A673 (cell line): ENCODE measurements around the gene TSPAN5.

Source experiments
- CTCF ChIP-seq: fragments of 300-800, 200-600 bp; sonication (generic); conservative IDR thresholded peaks from 2 replicates; pipeline ENCODE4 v1.5.1; 2017; ENCODE audit warnings: low read depth, mild to moderate bottlenecking, antibody characterized with exemption, low read length, moderate library complexity, mixed read lengths
- EZH2 ChIP-seq: fragments of 200-600 bp; sonication (generic); IDR thresholded peaks from 2 replicates; pipeline ENCODE4 v1.6.1; 2017; ENCODE audit warnings: borderline replicate concordance, low read depth, mild to moderate bottlenecking, mixed read lengths, antibody characterized with exemption, low read length; ENCODE audit not compliant: poor library complexity, severe bottlenecking

GRCh38 chr4:98639523-98639922, 18.9 kb downstream of the TSPAN5 start:
- TF ChIP-seq CTCF (no peak), EZH2 (no peak)
